Colonic mucosa (tissue), 4 donors: ENCODE results near the gene SEPTIN6. TPM values are rescaled to one million over a fixed set of nuclear protein-coding genes. Genes with fewer than 3 reads are reported as not detected.
A peak's percentile ranks its signal among the peaks of the same experiment; 100 is the strongest.
"Not testable (repeated sequence)": the region's sequence is repeated elsewhere in the genome, so short reads cannot be mapped to it uniquely, and the experiment has no call there.

Experiments
- DNase-seq: peaks from one replicate; pipeline ENCODE4 v3.0.0-alpha.2; 2020
- H3K27ac ChIP-seq: fragments of 200-600 bp; one replicate; pipeline ENCODE4 v1.8.0; 2021
- H3K27me3 ChIP-seq: fragments of 200-600 bp; one replicate; pipeline ENCODE4 v1.8.0; 2021
- H3K36me3 ChIP-seq: fragments of 200-600 bp; one replicate; pipeline ENCODE4 v1.8.0; 2021
- H3K4me1 ChIP-seq: fragments of 200-600 bp; one replicate; pipeline ENCODE4 v1.8.0; 2021; ENCODE audit warnings: mild to moderate bottlenecking
- H3K4me3 ChIP-seq: fragments of 200-600 bp; one replicate; pipeline ENCODE4 v1.8.0; 2021
- H3K9ac ChIP-seq, 2 donors: one replicate each; pipeline ENCODE4 v1.7.0; 2013; ENCODE audit warnings: control low read depth in 2 of 2, low read depth in 2 of 2, low read length in 2 of 2
- H3K9me3 ChIP-seq: fragments of 200-600 bp; one replicate; pipeline ENCODE4 v1.8.0; 2021
- intact Hi-C: fragments of 100-400 bp; cut with DNase I; formaldehyde crosslinking; loops from one replicate; pipeline ENCODE4 v1.14.1; 2022
- total RNA-seq, 2 donors: library from RNA; stranded (reverse); fragmentation: NEBNext Ultra II Directional in 1 of 2; extraction: Animal tissue kit (Norgen Biotek cat#: 25700) in 1 of 2; gene quantifications; one replicate each; pipeline ENCODE4 v1.2.1, GENCODE V29; 2021
- TF ChIP-seq, protein P1 (sequence below): fragments of 200-600 bp; IDR thresholded peaks from one replicate; pipeline ENCODE4 v1.8.0; 2022; ENCODE audit warnings: antibody characterized with exemption, mild to moderate bottlenecking
- donor health status: healthy.
- donor health status: DM: no; HTN: no; CAD: no.
- donor health status: DM: no; HTN: no; CAD: no.

SEPTIN6 gene
- total RNA-seq, 2 donors from 2014 or later = 9.4 to 21.2 TPM

GRCh38 chrX:119684916-119685224 lies 8.1 kb downstream of the SEPTIN6 start:
- Histone ChIP-seq H3K9ac (peak overlapping the region in 1 of 2 donors; percentile 12), H3K27me3 (no peaks in the 10 kb centered on the region), H3K4me3 (no peak overlapping the region), H3K9me3 (no peaks in the 10 kb centered on the region), H3K36me3 (no peaks in the 10 kb centered on the region), H3K27ac (peak overlapping the region; percentile 68), H3K4me1 (no peaks in the 10 kb centered on the region)
- DNase-seq = no peak
- intact Hi-C loops = no loop called here
- TF ChIP-seq, protein P1, sequence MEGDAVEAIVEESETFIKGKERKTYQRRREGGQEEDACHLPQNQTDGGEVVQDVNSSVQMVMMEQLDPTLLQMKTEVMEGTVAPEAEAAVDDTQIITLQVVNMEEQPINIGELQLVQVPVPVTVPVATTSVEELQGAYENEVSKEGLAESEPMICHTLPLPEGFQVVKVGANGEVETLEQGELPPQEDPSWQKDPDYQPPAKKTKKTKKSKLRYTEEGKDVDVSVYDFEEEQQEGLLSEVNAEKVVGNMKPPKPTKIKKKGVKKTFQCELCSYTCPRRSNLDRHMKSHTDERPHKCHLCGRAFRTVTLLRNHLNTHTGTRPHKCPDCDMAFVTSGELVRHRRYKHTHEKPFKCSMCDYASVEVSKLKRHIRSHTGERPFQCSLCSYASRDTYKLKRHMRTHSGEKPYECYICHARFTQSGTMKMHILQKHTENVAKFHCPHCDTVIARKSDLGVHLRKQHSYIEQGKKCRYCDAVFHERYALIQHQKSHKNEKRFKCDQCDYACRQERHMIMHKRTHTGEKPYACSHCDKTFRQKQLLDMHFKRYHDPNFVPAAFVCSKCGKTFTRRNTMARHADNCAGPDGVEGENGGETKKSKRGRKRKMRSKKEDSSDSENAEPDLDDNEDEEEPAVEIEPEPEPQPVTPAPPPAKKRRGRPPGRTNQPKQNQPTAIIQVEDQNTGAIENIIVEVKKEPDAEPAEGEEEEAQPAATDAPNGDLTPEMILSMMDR = no peak

- H3K4me3 ChIP-seq, H3K9me3 ChIP-seq, H3K4me1 ChIP-seq, H3K27me3 ChIP-seq, DNase-seq, H3K36me3 ChIP-seq, intact Hi-C loops, H3K9ac ChIP-seq: not testable (repeated sequence)
- H3K27ac ChIP-seq = peak overlapping the region; percentile 68
These were observed 8.7 kb downstream of the SEPTIN6 start for GRCh38 chrX:119684312-119684711.

DNA sequence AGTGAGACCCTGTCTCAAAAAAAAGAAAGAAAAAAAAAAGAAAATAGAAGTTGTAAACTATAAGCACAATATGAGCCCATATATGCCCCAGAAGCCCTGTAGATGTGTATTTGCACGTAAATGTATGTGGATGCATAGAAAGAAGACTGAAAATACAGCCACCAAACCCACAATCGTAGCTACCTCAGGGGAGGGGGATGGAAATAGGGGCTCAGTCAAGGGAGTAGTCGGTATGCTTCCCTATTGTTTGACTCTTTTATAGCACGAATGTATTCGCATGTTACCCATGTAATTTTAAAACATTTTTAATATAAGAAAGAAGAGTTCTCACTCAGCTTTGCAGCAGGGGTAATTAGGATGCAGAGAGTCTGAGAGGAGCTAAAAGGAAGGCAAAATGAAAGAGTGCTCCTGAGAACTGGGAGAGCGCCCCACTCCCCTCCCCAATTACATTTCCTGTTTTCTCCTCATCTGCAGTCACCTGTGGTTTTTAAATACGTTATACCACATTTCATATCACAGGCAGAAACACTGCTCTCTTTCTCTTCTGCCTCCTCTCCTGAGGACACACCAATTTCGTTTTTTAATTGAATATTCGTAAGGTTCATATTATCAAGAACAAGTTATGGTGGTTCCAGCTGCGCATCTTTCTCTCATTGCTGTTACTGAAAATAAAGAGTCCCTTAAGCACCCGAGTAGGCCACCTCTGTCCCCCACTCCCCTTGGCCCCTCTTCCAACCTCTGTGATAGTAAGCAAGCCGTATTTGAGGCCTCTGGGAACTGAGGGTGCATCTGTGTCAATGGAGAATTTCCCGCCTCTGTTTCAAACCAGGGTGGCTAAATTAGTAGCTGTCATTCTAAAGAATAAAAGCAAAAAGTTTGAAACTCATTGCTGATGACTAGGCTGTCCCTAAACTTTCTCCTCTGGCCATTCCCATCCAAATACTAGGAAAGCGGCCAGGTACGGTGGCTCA lies 10.7 kb downstream of the SEPTIN6 start:
- H3K36me3 ChIP-seq = no peaks in the 10 kb centered on the region
- H3K9me3 ChIP-seq = no peaks in the 10 kb centered on the region
- DNase-seq = no peak
- peak overlapping the region; percentile 54 for H3K27ac ChIP-seq
- H3K4me1 ChIP-seq = no peaks in the 10 kb centered on the region
- intact Hi-C loops = no loop called here
- no peaks in the 10 kb centered on the region for H3K27me3 ChIP-seq
- no peak overlapping the region for H3K4me3 ChIP-seq
- H3K9ac ChIP-seq = no peak overlapping the region
- TF ChIP-seq, protein P1 = no peak

DNA sequence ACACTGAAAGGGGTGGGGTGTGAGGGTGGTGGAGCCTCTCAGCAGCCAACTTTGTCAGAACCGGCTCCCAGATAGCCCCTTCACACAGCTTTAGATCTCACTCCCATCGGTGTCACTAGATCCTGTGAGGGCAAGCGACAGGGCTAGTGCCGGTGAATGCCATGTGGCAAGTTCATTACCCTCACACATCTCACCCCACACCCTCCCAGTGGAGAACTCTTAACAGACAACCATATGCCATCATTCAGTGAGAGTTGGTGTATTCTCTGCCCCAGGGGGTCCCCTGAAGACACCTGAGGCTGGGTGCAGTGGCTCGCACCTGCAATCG lies 15.3 kb downstream of the SEPTIN6 start:
- Histone ChIP-seq H3K9ac (no peak overlapping the region), H3K4me3 (no peak overlapping the region), H3K27ac (peak overlapping the region; percentile 24), H3K36me3 (no peaks in the 10 kb centered on the region), H3K27me3 (no peaks in the 10 kb centered on the region), H3K9me3 (no peaks in the 10 kb centered on the region), H3K4me1 (no peaks in the 10 kb centered on the region)
- TF ChIP-seq, protein P1 = no peak
- intact Hi-C loops = no loop called here
- DNase-seq = no peak

DNA sequence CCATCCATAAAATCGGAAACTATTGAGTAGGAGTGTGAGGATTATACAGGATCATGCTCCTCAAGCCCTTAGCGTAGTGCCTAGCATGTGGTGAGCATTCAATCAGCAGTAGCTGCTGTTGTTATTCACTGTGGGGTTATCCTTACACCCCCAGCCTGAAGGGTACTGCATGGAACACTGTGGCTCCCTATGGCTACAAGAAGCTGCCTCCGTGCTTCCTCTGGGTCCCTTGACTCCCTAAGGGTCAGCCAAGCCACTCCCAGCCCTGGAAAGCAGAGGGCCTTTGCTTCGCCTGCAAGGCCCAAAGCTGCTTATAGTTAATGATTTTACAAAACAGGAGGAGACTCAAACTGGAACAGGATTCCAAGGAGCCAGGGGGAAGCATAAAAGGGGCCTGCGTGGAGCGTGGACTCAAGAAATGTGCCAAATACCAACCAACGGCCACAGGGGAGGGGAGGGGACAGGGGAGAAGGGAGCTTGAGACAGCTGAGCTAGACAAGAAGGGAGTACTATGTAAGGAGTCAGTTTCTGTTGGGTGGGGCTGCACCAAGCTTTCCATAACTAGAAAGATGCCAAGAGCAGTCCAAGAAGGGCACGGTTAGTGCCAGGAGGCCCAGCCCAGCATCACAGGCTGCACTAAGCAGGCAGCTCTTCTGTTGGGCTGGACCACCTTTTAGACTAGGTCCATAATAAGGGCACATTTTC lies 15.9 kb downstream of the SEPTIN6 start:
- Histone ChIP-seq H3K27ac (peak overlapping the region; percentile 24), H3K27me3 (no peaks in the 10 kb centered on the region), H3K36me3 (no peaks in the 10 kb centered on the region), H3K4me3 (no peak overlapping the region), H3K9ac (peak overlapping the region in 1 of 2 donors; percentile 24), H3K9me3 (no peaks in the 10 kb centered on the region), H3K4me1 (no peaks in the 10 kb centered on the region)
- TF ChIP-seq, protein P1 = no peak
- no peak for DNase-seq
- intact Hi-C loops = no loop called here

DNA sequence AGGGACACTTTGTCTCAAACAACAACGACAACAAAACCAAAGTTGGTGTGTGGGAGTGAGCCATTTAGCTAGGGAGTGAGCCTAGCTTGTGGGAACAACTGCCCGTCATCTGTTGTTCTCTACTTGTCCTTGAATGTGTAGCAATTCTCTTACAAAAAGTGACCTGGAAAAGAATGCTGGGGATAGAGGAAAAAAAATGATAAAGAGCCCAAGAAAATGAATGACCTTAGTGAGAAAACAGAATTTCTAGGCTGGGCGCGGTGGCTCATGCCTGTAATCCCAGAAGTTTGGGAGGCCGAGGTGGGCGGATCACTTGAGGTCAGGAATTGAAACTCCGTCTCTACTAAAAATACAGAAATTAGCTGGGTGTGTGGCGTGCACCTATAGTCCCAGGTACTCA lies 19.6 kb downstream of the SEPTIN6 start:
- H3K27me3 ChIP-seq = no peaks in the 10 kb centered on the region
- no peaks in the 10 kb centered on the region for H3K9me3 ChIP-seq
- no peak overlapping the region for H3K4me3 ChIP-seq
- no peak overlapping the region for H3K27ac ChIP-seq
- no peaks in the 10 kb centered on the region for H3K4me1 ChIP-seq
- intact Hi-C loops = no loop called here
- no peak for DNase-seq
- TF ChIP-seq, protein P1 = no peak
- no peaks in the 10 kb centered on the region for H3K36me3 ChIP-seq
- H3K9ac ChIP-seq = no peak overlapping the region
